ENCODE data around the gene PCNT.

DNA sequence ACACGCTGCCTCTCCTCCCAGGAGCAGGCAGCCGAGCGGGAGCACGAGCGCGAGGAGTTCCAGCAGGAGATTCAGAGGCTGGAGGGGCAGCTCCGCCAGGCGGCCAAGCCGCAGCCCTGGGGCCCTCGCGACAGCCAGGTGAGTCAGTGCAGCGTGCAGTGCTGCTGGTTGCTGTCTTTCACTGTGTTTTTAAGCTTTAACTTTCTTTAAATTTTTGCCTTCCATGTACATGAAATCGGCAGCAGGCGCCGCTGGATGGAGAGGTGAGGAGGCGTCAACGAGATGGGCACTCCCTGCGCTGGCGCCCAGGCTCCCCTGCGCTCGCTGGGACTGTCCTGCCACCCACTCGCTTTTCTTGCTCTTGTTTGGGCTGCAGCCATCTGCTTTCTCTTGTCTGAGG, 74.0 kb downstream of the PCNT start:
- TF ChIP-seq, protein P1, sequence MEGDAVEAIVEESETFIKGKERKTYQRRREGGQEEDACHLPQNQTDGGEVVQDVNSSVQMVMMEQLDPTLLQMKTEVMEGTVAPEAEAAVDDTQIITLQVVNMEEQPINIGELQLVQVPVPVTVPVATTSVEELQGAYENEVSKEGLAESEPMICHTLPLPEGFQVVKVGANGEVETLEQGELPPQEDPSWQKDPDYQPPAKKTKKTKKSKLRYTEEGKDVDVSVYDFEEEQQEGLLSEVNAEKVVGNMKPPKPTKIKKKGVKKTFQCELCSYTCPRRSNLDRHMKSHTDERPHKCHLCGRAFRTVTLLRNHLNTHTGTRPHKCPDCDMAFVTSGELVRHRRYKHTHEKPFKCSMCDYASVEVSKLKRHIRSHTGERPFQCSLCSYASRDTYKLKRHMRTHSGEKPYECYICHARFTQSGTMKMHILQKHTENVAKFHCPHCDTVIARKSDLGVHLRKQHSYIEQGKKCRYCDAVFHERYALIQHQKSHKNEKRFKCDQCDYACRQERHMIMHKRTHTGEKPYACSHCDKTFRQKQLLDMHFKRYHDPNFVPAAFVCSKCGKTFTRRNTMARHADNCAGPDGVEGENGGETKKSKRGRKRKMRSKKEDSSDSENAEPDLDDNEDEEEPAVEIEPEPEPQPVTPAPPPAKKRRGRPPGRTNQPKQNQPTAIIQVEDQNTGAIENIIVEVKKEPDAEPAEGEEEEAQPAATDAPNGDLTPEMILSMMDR (IDR thresholded peaks at IDR 0.05) = no peak
- no peak for TF ChIP-seq ZNF263 (CRISPR knock-in tag; IDR thresholded peaks at IDR 0.05; ENCODE audit: low read depth)
- TF ChIP-seq, protein P2, sequence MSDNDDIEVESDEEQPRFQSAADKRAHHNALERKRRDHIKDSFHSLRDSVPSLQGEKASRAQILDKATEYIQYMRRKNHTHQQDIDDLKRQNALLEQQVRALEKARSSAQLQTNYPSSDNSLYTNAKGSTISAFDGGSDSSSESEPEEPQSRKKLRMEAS (CRISPR knock-in tag; IDR thresholded peaks at IDR 0.05) = no peak
- TF ChIP-seq, protein P3, sequence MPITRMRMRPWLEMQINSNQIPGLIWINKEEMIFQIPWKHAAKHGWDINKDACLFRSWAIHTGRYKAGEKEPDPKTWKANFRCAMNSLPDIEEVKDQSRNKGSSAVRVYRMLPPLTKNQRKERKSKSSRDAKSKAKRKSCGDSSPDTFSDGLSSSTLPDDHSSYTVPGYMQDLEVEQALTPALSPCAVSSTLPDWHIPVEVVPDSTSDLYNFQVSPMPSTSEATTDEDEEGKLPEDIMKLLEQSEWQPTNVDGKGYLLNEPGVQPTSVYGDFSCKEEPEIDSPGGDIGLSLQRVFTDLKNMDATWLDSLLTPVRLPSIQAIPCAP (CRISPR knock-in tag; IDR thresholded peaks at IDR 0.05) = no peak
- TF ChIP-seq, protein P4, sequence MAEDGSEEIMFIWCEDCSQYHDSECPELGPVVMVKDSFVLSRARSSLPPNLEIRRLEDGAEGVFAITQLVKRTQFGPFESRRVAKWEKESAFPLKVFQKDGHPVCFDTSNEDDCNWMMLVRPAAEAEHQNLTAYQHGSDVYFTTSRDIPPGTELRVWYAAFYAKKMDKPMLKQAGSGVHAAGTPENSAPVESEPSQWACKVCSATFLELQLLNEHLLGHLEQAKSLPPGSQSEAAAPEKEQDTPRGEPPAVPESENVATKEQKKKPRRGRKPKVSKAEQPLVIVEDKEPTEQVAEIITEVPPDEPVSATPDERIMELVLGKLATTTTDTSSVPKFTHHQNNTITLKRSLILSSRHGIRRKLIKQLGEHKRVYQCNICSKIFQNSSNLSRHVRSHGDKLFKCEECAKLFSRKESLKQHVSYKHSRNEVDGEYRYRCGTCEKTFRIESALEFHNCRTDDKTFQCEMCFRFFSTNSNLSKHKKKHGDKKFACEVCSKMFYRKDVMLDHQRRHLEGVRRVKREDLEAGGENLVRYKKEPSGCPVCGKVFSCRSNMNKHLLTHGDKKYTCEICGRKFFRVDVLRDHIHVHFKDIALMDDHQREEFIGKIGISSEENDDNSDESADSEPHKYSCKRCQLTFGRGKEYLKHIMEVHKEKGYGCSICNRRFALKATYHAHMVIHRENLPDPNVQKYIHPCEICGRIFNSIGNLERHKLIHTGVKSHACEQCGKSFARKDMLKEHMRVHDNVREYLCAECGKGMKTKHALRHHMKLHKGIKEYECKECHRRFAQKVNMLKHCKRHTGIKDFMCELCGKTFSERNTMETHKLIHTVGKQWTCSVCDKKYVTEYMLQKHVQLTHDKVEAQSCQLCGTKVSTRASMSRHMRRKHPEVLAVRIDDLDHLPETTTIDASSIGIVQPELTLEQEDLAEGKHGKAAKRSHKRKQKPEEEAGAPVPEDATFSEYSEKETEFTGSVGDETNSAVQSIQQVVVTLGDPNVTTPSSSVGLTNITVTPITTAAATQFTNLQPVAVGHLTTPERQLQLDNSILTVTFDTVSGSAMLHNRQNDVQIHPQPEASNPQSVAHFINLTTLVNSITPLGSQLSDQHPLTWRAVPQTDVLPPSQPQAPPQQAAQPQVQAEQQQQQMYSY (CRISPR knock-in tag; IDR thresholded peaks at IDR 0.05) = no peak
- TF ChIP-seq, protein P5, sequence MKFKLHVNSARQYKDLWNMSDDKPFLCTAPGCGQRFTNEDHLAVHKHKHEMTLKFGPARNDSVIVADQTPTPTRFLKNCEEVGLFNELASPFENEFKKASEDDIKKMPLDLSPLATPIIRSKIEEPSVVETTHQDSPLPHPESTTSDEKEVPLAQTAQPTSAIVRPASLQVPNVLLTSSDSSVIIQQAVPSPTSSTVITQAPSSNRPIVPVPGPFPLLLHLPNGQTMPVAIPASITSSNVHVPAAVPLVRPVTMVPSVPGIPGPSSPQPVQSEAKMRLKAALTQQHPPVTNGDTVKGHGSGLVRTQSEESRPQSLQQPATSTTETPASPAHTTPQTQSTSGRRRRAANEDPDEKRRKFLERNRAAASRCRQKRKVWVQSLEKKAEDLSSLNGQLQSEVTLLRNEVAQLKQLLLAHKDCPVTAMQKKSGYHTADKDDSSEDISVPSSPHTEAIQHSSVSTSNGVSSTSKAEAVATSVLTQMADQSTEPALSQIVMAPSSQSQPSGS (CRISPR knock-in tag; IDR thresholded peaks at IDR 0.05; ENCODE audit: borderline replicate concordance, low read depth) = no peak
